ENCODE measurements around the gene WDFY4.

- TF ChIP-seq, protein P1, sequence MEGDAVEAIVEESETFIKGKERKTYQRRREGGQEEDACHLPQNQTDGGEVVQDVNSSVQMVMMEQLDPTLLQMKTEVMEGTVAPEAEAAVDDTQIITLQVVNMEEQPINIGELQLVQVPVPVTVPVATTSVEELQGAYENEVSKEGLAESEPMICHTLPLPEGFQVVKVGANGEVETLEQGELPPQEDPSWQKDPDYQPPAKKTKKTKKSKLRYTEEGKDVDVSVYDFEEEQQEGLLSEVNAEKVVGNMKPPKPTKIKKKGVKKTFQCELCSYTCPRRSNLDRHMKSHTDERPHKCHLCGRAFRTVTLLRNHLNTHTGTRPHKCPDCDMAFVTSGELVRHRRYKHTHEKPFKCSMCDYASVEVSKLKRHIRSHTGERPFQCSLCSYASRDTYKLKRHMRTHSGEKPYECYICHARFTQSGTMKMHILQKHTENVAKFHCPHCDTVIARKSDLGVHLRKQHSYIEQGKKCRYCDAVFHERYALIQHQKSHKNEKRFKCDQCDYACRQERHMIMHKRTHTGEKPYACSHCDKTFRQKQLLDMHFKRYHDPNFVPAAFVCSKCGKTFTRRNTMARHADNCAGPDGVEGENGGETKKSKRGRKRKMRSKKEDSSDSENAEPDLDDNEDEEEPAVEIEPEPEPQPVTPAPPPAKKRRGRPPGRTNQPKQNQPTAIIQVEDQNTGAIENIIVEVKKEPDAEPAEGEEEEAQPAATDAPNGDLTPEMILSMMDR (IDR thresholded peaks at IDR 0.05; ENCODE audit: insufficient read depth, low read length, poor library complexity, severe bottlenecking) = no peak
- TF ChIP-seq EZH2phosphoT487 (conservative IDR thresholded peaks at IDR 0.05; ENCODE audit: low read length) = no peak
Observed at GRCh38 chr10:48697821-48698764, 13.4 kb downstream of the WDFY4 start.
